ENCODE results near the gene MEGF9.

The MEGF9 gene

GRCh38 chr9:120730654-120731514 is 16.6 kb upstream of the MEGF9 start:
- no peak for DNase-seq (ENCODE audit: low spot score)

- DNase-seq (ENCODE audit: low spot score) = no peak
Measured at GRCh38 chr9:120729791-120730241, 15.5 kb upstream of the MEGF9 start.

GRCh38 chr9:120726484-120726883 is 12.2 kb upstream of the MEGF9 start:
- DNase-seq (ENCODE audit: low spot score) = no peak

GRCh38 chr9:120725907-120726306 is 11.6 kb upstream of the MEGF9 start:
- DNase-seq (ENCODE audit: low spot score) = no peak

- no peak for DNase-seq (ENCODE audit: low spot score)
Measured at GRCh38 chr9:120724757-120725400, 10.6 kb upstream of the MEGF9 start.

GRCh38 chr9:120723565-120723964 is 9.3 kb upstream of the MEGF9 start:
- no peak for DNase-seq (ENCODE audit: low spot score)

- DNase-seq (ENCODE audit: low spot score) = no peak
Measured at GRCh38 chr9:120720404-120720803, 6.1 kb upstream of the MEGF9 start.

- DNase-seq (ENCODE audit: low spot score) = no peak
Measured at GRCh38 chr9:120718316-120718715, 4.0 kb upstream of the MEGF9 start.

GRCh38 chr9:120717176-120717575 is 2.9 kb upstream of the MEGF9 start:
- no peak for DNase-seq (ENCODE audit: low spot score)

- DNase-seq (ENCODE audit: low spot score) = no peak
Measured at GRCh38 chr9:120716483-120716882, 2.2 kb upstream of the MEGF9 start.

GRCh38 chr9:120715389-120715924 is 1.2 kb upstream of the MEGF9 start:
- DNase-seq (ENCODE audit: low spot score) = no peak

- DNase-seq (ENCODE audit: low spot score) = no peak
Measured at GRCh38 chr9:120714846-120715388, 647 bp upstream of the MEGF9 start.

- peak; percentile 7 for DNase-seq (ENCODE audit: low spot score)
Measured at GRCh38 chr9:120713257-120714087, 798 bp downstream of the MEGF9 start.

- DNase-seq (ENCODE audit: low spot score) = no peak
Measured at GRCh38 chr9:120712539-120713031, 1.7 kb downstream of the MEGF9 start.

- peak; percentile 27 for DNase-seq (ENCODE audit: low spot score)
Measured at GRCh38 chr9:120711841-120712538, 2.3 kb downstream of the MEGF9 start.

GRCh38 chr9:120711354-120711753 is 2.9 kb downstream of the MEGF9 start:
- DNase-seq (ENCODE audit: low spot score) = no peak

- peak; percentile 62 for DNase-seq (ENCODE audit: low spot score)
Measured at GRCh38 chr9:120710110-120710981, 3.9 kb downstream of the MEGF9 start.

GRCh38 chr9:120708526-120709224 is 5.6 kb downstream of the MEGF9 start:
- DNase-seq (ENCODE audit: low spot score) = no peak

- no peak for DNase-seq (ENCODE audit: low spot score)
Measured at GRCh38 chr9:120707170-120707569, 7.1 kb downstream of the MEGF9 start.

All from CD4-positive, alpha-beta T cell treated with Interleukin-15 for 4 hours (primary cell).